ENCODE measurements around the gene ADGRV1.
A peak's percentile ranks its signal among the peaks of the same experiment; 100 is the strongest.

The ADGRV1 gene

DNA sequence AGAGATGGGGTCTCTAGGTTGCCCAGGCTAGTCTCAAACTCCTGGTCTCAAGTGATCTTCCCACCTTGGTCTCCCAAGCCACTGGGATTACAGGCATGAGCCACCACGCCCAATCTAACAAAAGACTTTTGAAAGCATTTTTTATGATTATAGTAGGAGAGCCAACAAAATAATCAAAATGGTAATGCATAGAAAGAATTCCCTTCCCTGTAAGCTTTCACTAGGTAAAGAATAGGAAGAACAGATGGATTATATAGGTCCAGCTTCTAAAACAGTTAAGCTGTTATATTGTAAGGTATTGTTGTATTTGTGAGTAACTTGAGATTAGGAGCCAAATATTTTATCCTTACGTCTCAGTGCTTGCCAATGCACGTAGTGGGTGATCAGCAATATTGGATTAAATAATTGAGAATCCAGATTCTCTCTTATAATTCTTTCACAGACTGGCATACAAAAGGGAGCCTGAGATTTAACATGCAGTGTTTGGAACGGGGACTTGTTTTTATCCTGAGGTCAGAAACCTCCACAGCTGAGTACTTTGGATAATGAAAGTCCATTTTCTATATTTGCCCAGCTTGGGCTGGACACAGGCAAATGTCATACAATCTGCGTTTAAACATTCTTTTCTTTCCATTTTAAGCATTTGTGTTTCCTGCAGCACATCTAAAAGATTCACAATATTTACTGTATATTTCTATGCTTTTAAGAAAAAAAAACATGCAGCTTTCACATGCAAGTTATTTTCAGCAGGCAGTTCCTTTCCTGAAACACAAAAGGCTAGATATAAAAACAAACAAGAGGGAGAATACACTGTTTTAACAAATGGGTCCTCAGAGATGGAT lies 586.1 kb downstream of the ADGRV1 start:
- Mint-ChIP-seq H3K4me1 (no peaks in the 10 kb centered on the region), H3K27me3 (peaks cover under 1% of the 10 kb centered on the region), H3K4me3 (no peak overlapping the region), H3K36me3 (ENCODE audit: insufficient read depth) (peaks cover 1% of the 10 kb centered on the region), H3K9me3 (no peaks in the 10 kb centered on the region), H3K27ac (ENCODE audit: low read depth) (no peak overlapping the region)
- DNase-seq (ENCODE audit: low spot score in 2 of 2) (no peak), ATAC-seq (replicated peaks; ENCODE audit: extremely low read depth, poor library complexity, severe bottlenecking) (no peak)

DNA sequence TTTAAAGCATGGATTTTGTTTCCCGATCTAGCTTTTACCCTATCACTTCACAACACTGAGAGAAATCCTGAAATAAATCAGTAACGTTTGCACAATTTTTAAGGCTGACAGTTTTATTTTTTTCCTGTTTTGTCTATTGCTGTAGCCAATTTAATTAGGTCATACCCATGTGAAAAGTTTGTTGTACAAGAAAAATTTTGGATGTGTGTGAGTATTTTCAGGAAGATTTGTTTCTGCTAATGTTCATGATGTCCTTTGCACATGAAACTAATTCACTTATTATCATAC lies 586.7 kb downstream of the ADGRV1 start:
- ATAC-seq (replicated peaks; ENCODE audit: extremely low read depth, poor library complexity, severe bottlenecking), result no peak

DNA sequence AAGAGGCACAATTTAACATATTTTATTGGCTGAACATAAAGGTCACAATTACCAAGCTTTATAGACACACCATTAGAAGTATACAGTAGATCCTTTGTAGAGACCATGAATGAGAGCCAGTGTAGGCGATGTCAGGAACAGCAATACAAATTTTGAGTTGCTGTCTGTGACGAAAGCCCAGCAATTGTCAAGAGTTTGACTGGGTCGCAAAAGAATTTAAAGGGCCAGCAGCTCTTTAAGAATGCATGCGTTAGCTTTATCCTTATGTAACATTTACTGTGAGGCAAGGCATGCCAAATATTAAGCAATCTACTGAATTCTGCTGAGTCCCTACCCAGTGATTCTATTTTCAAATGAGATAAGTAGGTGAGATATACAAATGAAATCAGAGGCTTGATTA lies 587.6 kb downstream of the ADGRV1 start:
- Mint-ChIP-seq H3K27me3 (peaks cover 14% of the 10 kb centered on the region), H3K9me3 (no peaks in the 10 kb centered on the region), H3K27ac (ENCODE audit: low read depth) (no peak overlapping the region), H3K4me3 (no peak overlapping the region), H3K4me1 (no peaks in the 10 kb centered on the region), H3K36me3 (ENCODE audit: insufficient read depth) (no peaks in the 10 kb centered on the region)
- DNase-seq (ENCODE audit: low spot score in 2 of 2), result no peak
- no peak for ATAC-seq (replicated peaks; ENCODE audit: extremely low read depth, poor library complexity, severe bottlenecking)

More for the DNA sequence above, 586.7 kb downstream of the ADGRV1 start:
- H3K4me3 Mint-ChIP-seq, result no peak overlapping the region
- H3K27ac Mint-ChIP-seq (ENCODE audit: low read depth), result no peak overlapping the region
- peaks cover 7% of the 10 kb centered on the region for H3K27me3 Mint-ChIP-seq
- H3K36me3 Mint-ChIP-seq (ENCODE audit: insufficient read depth), result no peaks in the 10 kb centered on the region
- H3K4me1 Mint-ChIP-seq, result no peaks in the 10 kb centered on the region
- DNase-seq (ENCODE audit: low spot score in 2 of 2), result no peak
- H3K9me3 Mint-ChIP-seq, result no peaks in the 10 kb centered on the region

DNA sequence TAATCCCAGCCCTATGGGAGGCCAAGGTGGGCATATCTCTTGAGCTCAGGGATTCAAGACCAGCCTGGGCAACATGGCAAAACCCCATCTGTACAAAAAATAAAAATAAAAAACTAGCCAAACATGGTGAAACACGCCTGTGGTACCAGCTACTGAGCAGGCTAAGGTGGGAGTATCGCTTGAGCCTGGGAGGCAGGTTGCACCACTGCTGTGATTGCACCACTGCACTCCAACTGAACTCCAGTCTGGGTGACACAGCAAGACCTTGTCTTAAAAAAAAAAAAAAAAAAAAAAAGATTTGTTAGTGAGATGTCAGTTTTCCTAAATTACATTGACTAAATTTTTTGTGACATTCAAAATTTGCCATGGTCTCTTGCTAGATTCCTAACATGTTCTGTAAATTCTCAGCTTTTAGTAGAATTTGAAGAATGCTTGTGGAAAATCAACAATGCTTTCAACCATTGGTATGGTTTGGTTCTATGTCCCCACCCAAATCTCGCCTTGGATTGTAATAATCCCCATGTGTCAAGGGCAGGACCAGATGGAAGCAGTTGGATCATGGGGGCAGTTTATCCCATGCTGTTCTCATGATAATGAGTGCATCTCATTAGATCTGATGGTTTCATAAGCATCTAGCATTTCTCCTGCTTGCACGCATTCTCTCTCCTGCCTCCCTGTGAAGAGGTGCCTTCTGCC lies 588.5 kb downstream of the ADGRV1 start:
- H3K4me3 Mint-ChIP-seq, result no peak overlapping the region
- no peak overlapping the region for H3K27ac Mint-ChIP-seq (ENCODE audit: low read depth)
- H3K36me3 Mint-ChIP-seq (ENCODE audit: insufficient read depth), result no peaks in the 10 kb centered on the region
- ATAC-seq (replicated peaks; ENCODE audit: extremely low read depth, poor library complexity, severe bottlenecking) (no peak), DNase-seq (ENCODE audit: low spot score in 2 of 2) (no peak)
- no peaks in the 10 kb centered on the region for H3K4me1 Mint-ChIP-seq
- H3K9me3 Mint-ChIP-seq, result no peaks in the 10 kb centered on the region
- H3K27me3 Mint-ChIP-seq, result peaks cover 14% of the 10 kb centered on the region

DNA sequence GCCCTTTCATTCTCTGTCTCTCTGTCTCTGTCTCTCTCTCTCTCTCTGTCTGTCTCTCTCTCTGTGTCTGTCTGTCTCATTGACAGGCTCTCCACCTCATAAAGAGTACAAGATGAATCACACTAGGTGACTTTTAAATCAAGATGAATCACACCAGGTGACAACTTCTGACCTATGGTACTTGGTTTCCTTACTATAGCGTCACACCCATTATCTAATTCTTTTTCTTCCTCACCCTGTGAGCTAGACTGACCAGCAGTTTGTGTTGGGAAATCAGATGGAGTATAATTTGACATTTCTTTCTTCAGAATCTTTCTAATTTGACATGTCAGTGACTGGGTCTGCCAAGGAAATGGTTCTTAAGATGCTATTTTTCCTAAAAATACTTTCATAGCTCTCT lies 591.6 kb downstream of the ADGRV1 start:
- ATAC-seq (replicated peaks; ENCODE audit: extremely low read depth, poor library complexity, severe bottlenecking), result no peak
- H3K4me3 Mint-ChIP-seq, result no peak overlapping the region
- peaks cover 14% of the 10 kb centered on the region for H3K27me3 Mint-ChIP-seq
- H3K9me3 Mint-ChIP-seq, result no peaks in the 10 kb centered on the region
- H3K4me1 Mint-ChIP-seq, result no peaks in the 10 kb centered on the region
- DNase-seq (ENCODE audit: low spot score in 2 of 2), result no peak
- no peak overlapping the region for H3K27ac Mint-ChIP-seq (ENCODE audit: low read depth)
- H3K36me3 Mint-ChIP-seq (ENCODE audit: insufficient read depth), result no peaks in the 10 kb centered on the region

DNA sequence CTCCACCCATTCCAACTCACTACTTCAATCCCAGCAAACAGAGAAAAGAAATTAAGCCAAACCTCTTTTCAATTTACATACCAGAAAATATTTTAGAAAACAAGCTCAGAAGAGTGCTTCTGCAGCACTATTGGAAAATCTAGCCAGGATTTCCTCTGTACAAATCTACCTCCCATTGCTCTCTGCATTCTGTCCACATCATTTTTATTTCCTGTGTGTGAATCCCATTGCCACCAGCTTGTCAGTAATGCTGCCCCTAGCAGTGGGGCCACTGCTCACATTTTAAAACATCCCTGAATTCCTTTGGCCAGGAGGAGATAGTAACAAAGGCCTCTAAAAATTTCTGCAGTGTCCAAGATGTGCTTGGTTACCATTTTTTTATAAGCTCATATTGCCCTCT lies 592.0 kb downstream of the ADGRV1 start:
- no peak for DNase-seq (ENCODE audit: low spot score in 2 of 2)
- no peaks in the 10 kb centered on the region for H3K36me3 Mint-ChIP-seq (ENCODE audit: insufficient read depth)
- peaks cover 14% of the 10 kb centered on the region for H3K27me3 Mint-ChIP-seq
- H3K4me3 Mint-ChIP-seq, result no peak overlapping the region
- H3K4me1 Mint-ChIP-seq, result no peaks in the 10 kb centered on the region
- ATAC-seq (replicated peaks; ENCODE audit: extremely low read depth, poor library complexity, severe bottlenecking), result no peak
- H3K9me3 Mint-ChIP-seq, result no peaks in the 10 kb centered on the region
- no peak overlapping the region for H3K27ac Mint-ChIP-seq (ENCODE audit: low read depth)

DNA sequence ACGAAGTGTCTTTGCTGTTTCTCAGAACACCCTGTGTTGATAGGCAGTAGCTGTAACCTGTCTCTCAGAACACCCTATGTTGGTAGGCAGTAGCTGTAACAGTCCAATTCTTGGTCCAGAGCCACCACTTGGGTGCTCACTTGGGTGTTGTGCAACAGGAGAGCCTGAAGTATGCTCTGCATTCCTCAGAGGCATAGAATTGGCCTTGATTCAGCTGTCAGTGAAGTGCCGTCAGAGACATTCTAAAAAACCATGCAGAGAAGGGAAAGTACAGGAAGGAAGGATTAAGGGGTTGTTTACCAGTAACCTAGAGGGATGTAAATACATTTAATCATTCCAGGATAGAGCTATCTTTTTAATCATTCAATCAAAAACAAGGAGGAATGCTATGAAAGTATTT lies 593.4 kb downstream of the ADGRV1 start:
- Mint-ChIP-seq H3K27me3 (peaks cover 14% of the 10 kb centered on the region), H3K27ac (ENCODE audit: low read depth) (peak overlapping the region; percentile 74), H3K4me3 (no peak overlapping the region), H3K9me3 (no peaks in the 10 kb centered on the region), H3K36me3 (ENCODE audit: insufficient read depth) (no peaks in the 10 kb centered on the region), H3K4me1 (no peaks in the 10 kb centered on the region)
- no peak for ATAC-seq (replicated peaks; ENCODE audit: extremely low read depth, poor library complexity, severe bottlenecking)
- no peak for DNase-seq (ENCODE audit: low spot score in 2 of 2)

DNA sequence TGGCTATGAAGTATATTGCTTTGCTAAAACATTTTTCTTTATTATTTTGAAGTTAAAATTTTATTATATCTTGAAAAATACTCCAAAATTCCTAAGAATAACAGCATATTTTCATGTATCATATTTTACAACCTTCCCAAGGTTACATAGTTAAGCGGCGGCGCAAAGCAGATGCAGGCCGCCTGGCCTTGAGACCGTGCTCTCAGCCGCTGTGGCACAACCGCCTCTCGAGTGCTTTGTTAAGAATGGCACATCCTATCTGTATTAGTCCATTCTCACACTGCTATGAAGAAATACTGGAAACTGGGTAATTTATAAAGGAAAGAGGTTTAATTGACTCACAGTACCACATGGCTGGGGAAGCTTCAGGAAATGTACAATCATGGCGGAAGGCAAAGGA lies 595.7 kb downstream of the ADGRV1 start:
- H3K4me3 Mint-ChIP-seq, result no peak overlapping the region
- H3K9me3 Mint-ChIP-seq, result no peaks in the 10 kb centered on the region
- no peak overlapping the region for H3K27ac Mint-ChIP-seq (ENCODE audit: low read depth)
- DNase-seq (ENCODE audit: low spot score in 2 of 2), result no peak
- H3K27me3 Mint-ChIP-seq, result peaks cover 14% of the 10 kb centered on the region
- ATAC-seq (replicated peaks; ENCODE audit: extremely low read depth, poor library complexity, severe bottlenecking), result no peak
- no peaks in the 10 kb centered on the region for H3K4me1 Mint-ChIP-seq
- no peaks in the 10 kb centered on the region for H3K36me3 Mint-ChIP-seq (ENCODE audit: insufficient read depth)

DNA sequence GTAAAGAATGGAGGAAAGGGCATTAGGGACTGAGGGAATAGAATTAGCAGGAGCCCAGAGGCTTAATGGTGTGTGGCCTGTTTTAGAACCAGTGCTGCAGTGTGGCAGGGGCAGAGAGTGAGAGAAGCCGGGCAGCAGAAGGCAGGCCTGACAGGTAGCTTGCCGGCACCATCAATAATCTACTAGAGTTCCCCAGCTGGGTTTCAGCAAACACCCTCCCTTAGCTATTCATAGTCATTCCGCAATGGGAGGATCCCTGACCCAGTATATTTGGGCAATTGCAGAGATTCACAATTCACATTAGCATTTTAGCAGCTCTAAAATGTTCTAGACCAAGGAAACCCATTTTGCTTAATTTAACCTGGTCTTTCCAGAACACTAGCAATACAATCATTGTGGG lies 596.7 kb downstream of the ADGRV1 start:
- no peaks in the 10 kb centered on the region for H3K4me1 Mint-ChIP-seq
- H3K27ac Mint-ChIP-seq (ENCODE audit: low read depth), result no peak overlapping the region
- DNase-seq (ENCODE audit: low spot score in 2 of 2) (no peak), ATAC-seq (replicated peaks; ENCODE audit: extremely low read depth, poor library complexity, severe bottlenecking) (no peak)
- no peaks in the 10 kb centered on the region for H3K36me3 Mint-ChIP-seq (ENCODE audit: insufficient read depth)
- no peak overlapping the region for H3K4me3 Mint-ChIP-seq
- H3K27me3 Mint-ChIP-seq, result peaks cover 7% of the 10 kb centered on the region
- no peaks in the 10 kb centered on the region for H3K9me3 Mint-ChIP-seq

DNA sequence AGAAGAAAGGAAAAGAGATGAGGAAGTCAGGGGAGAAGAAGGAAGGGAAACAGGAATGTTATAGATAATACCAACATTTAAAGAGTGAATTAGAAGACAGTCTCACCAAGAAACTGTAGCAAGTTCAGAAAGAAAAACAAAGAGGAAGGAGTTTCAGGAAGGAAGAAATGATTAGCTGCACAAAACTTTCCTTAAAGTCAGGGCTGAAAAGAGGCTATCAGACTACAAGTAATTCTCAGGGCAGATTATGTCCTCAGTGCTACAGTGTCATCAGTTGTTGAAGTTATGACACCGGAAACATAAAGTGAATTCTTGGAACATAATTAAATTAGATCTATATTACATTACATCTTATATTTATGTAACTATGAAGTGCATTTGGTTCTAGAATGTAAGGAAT lies 597.6 kb downstream of the ADGRV1 start:
- Mint-ChIP-seq H3K9me3 (no peaks in the 10 kb centered on the region), H3K4me1 (no peaks in the 10 kb centered on the region), H3K36me3 (ENCODE audit: insufficient read depth) (no peaks in the 10 kb centered on the region), H3K27me3 (no peaks in the 10 kb centered on the region), H3K27ac (ENCODE audit: low read depth) (no peak overlapping the region), H3K4me3 (no peak overlapping the region)
- DNase-seq (ENCODE audit: low spot score in 2 of 2) (no peak), ATAC-seq (replicated peaks; ENCODE audit: extremely low read depth, poor library complexity, severe bottlenecking) (no peak)

DNA sequence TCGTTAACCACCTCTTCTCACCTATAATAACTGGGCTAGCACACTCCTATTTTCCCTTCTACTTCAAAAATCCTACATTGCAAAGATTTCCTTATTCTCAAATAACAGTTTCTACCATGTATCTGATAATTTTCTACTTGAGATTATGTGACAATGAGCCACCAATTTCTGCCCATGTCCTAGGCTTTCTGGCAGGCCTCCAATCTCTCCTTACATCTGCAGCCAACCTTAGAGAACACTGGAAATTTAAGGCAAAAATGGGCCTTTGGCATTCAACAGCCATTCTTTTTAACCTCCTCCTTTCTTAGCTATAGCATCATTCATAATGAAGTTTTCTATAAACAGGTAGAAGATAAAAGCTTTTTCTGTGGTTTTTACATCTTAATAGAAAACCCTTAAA lies 599.4 kb downstream of the ADGRV1 start:
- Mint-ChIP-seq H3K27ac (ENCODE audit: low read depth) (no peak overlapping the region), H3K4me3 (no peak overlapping the region), H3K27me3 (no peaks in the 10 kb centered on the region), H3K9me3 (no peaks in the 10 kb centered on the region), H3K36me3 (ENCODE audit: insufficient read depth) (no peaks in the 10 kb centered on the region), H3K4me1 (peaks cover 14% of the 10 kb centered on the region)
- DNase-seq (ENCODE audit: low spot score in 2 of 2) (no peak), ATAC-seq (replicated peaks; ENCODE audit: extremely low read depth, poor library complexity, severe bottlenecking) (no peak)

DNA sequence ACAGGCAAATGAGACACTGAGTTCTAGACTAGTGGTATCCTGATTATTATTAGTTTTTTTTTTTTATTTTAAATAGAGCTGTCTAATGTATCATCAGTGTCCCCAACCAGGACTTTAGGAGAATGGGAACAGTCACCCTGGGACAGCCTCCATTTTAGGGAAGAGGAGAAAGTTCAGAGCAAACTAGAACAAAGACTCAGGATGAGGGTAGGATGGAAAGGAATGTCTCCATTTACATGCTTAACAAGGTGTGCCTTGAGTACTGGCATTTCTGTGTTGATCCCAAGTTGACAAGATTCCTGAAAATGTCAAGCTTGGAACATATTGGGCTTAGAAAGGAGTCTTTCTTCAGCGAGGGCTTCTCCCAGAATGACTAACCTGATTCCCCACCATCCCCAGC lies 601.0 kb downstream of the ADGRV1 start:
- ATAC-seq (replicated peaks; ENCODE audit: extremely low read depth, poor library complexity, severe bottlenecking) (no peak), DNase-seq (ENCODE audit: low spot score in 2 of 2) (no peak)
- Mint-ChIP-seq H3K36me3 (ENCODE audit: insufficient read depth) (no peaks in the 10 kb centered on the region), H3K27ac (ENCODE audit: low read depth) (no peak overlapping the region), H3K9me3 (no peaks in the 10 kb centered on the region), H3K4me3 (no peak overlapping the region), H3K4me1 (peaks cover 15% of the 10 kb centered on the region), H3K27me3 (no peaks in the 10 kb centered on the region)

DNA sequence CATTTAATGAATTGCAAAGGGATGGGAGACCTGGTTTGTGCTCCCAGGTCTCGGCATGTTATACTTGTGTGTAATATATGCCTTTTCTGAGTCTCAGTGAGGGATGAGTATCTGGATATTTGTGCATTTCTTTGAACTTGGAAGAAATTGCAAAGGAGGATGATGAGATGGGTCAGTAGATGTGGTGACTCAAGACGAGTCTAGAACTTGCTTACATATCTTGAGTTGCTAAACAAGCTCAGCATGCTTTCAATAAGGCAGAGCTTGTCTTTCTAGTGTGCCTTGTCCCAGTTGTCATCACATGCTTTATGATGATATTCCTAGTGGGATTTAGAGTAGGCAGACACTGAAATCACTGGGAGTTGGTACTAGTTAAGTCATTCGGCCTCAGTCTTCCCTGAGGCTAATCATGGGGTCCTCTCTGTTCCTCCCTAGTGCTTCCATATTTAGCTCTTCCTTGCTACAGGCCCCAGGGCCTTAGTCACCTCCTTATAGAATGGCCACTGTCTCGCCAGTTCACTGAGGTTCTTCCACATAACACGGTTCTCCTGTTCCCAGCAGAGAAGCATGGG lies 602.2 kb downstream of the ADGRV1 start:
- H3K27ac Mint-ChIP-seq (ENCODE audit: low read depth), result no peak overlapping the region
- H3K9me3 Mint-ChIP-seq, result no peaks in the 10 kb centered on the region
- no peak for ATAC-seq (replicated peaks; ENCODE audit: extremely low read depth, poor library complexity, severe bottlenecking)
- no peaks in the 10 kb centered on the region for H3K27me3 Mint-ChIP-seq
- no peak for DNase-seq (ENCODE audit: low spot score in 2 of 2)
- no peak overlapping the region for H3K4me3 Mint-ChIP-seq
- H3K4me1 Mint-ChIP-seq, result peaks cover 15% of the 10 kb centered on the region
- no peaks in the 10 kb centered on the region for H3K36me3 Mint-ChIP-seq (ENCODE audit: insufficient read depth)

Data from central memory CD8-positive, alpha-beta T cell (primary cell).